SK-N-SH (cell line): ENCODE results near the gene ABCB10. TPM values are rescaled to one million over a fixed set of nuclear protein-coding genes. Genes with fewer than 3 reads are reported as not detected.

Experiments used
- CTCF ChIA-PET: fragments of 300-600, 350-600 bp; formaldehyde crosslinking; extraction: SDS; loops from one replicate; lab custom pipeline; 2021; lab: Yijun Ruan, JAX
- POLR2A ChIA-PET: fragments of 350-600 bp; sonication (Branson Sonifier 250); formaldehyde crosslinking; extraction: SDS; loops from one replicate; lab custom pipeline; 2020; ENCODE audit warnings: antibody characterized with exemption, inconsistent platforms; lab: Yijun Ruan, JAX
- DNase-seq: peaks from one replicate; pipeline ENCODE4 v3.0.0; 2012
- H2AFZ ChIP-seq: fragments of 200-600 bp; sonication (generic); 2 replicates; pipeline ENCODE4 v1.8.1; 2016; ENCODE audit warnings: antibody characterized with exemption, mild to moderate bottlenecking, low read depth
- H3F3A ChIP-seq: fragments of 200-600 bp; sonication (generic); replicated peaks from 2 replicates; pipeline ENCODE3; 2016; ENCODE audit warnings: antibody characterized with exemption, mild to moderate bottlenecking; ENCODE audit not compliant: insufficient read depth
- H3K27ac ChIP-seq, 2 experiments: fragments of 200-500 bp in 1 of 2; fragments of 200-600 bp in 1 of 2; sonication (Bioruptor generic) in 1 of 2; sonication (generic), shearing (Covaris generic) in 1 of 2; 2 replicates each; pipeline versions ENCODE4 v1.5.1 to v1.6.1; 2014 to 2016; ENCODE audit warnings: low read depth in 2 of 2, inconsistent platforms in 1 of 2, low read length in 1 of 2, mild to moderate bottlenecking in 1 of 2, mixed read lengths in 1 of 2
- H3K27me3 ChIP-seq: fragments of 200-600 bp; sonication (generic), shearing (Covaris generic); 2 replicates; pipeline ENCODE4 v1.6.1; 2016; ENCODE audit warnings: mixed run types; ENCODE audit not compliant: insufficient read depth
- H3K36me3 ChIP-seq, 2 experiments: fragments of 200-500 bp in 1 of 2; fragments of 200-600 bp in 1 of 2; sonication (Bioruptor generic) in 1 of 2; sonication (generic) in 1 of 2; replicated peaks in 1 of 2; 2 replicates each; pipeline versions ENCODE3 to v1.5.1; 2014 to 2016; ENCODE audit warnings: low read length in 1 of 2, mild to moderate bottlenecking in 1 of 2; ENCODE audit not compliant: insufficient read depth in 2 of 2, control insufficient read depth in 1 of 2
- H3K4me1 ChIP-seq, 2 experiments: fragments of 200-500 bp in 1 of 2; fragments of 200-600 bp in 1 of 2; sonication (Bioruptor generic) in 1 of 2; sonication (generic), shearing (Covaris generic) in 1 of 2; 2 replicates each; pipeline versions ENCODE4 v1.5.1 to v1.6.1; 2014 to 2016; ENCODE audit warnings: low read depth in 1 of 2, low read length in 1 of 2, mixed run types in 1 of 2; ENCODE audit not compliant: insufficient read depth in 2 of 2, control insufficient read depth in 1 of 2
- H3K4me2 ChIP-seq: fragments of 200-600 bp; sonication (generic), shearing (Covaris generic); 2 replicates; pipeline ENCODE4 v1.6.1; 2017; ENCODE audit warnings: mixed run types
- H3K4me3 ChIP-seq, 2 experiments: fragments of 200-500 bp in 1 of 2; fragments of 200-600 bp in 1 of 2; sonication (Bioruptor generic) in 1 of 2; sonication (generic), shearing (Covaris generic) in 1 of 2; 2 replicates each; pipeline versions ENCODE4 v1.5.1 to v1.8.1; 2014 to 2016; ENCODE audit warnings: low read depth in 2 of 2, inconsistent platforms in 1 of 2, low read length in 1 of 2, mild to moderate bottlenecking in 1 of 2, mixed read lengths in 1 of 2, moderate library complexity in 1 of 2
- H3K79me2 ChIP-seq: fragments of 200-600 bp; sonication (generic); 2 replicates; pipeline ENCODE4 v1.8.1; 2017; ENCODE audit warnings: mild to moderate bottlenecking; ENCODE audit not compliant: insufficient read depth
- H3K9ac ChIP-seq: fragments of 200-600 bp; sonication (generic); 2 replicates; pipeline ENCODE4 v1.6.1; 2017; ENCODE audit warnings: mixed run types
- H3K9me2 ChIP-seq: fragments of 200-600 bp; sonication (generic); 2 replicates; pipeline ENCODE4 v1.6.1; 2017; ENCODE audit warnings: mixed run types
- H3K9me3 ChIP-seq: fragments of 200-600 bp; sonication (generic); 2 replicates; pipeline ENCODE4 v1.6.1; 2017; ENCODE audit warnings: mixed run types, mild to moderate bottlenecking, moderate library complexity
- H4K20me1 ChIP-seq: fragments of 200-600 bp; sonication (generic); 2 replicates; pipeline ENCODE4 v1.6.1; 2017; ENCODE audit warnings: mild to moderate bottlenecking, mixed run types; ENCODE audit not compliant: insufficient read depth
- CTCF ChIP-seq: fragments of 200-600 bp; sonication (generic); IDR thresholded peaks from 2 replicates; pipeline ENCODE4 v1.6.1; 2017; ENCODE audit warnings: antibody characterized with exemption, mild to moderate bottlenecking, moderate library complexity
- EP300 ChIP-seq, 2 experiments: IDR thresholded peaks; 2 replicates each; pipeline versions ENCODE4 v1.4.0 to v1.6.1; 2012; ENCODE audit warnings: borderline replicate concordance in 1 of 2, low read depth in 1 of 2, low read length in 1 of 2
- FOXJ3 ChIP-seq: sonication (generic); formaldehyde crosslinking; IDR thresholded peaks from 2 replicates; pipeline ENCODE4 v1.5.1; 2020; ENCODE audit warnings: mild to moderate bottlenecking, missing genetic modification reagents
- GABPA ChIP-seq: IDR thresholded peaks from 2 replicates; pipeline ENCODE4 v1.4.0; 2012; ENCODE audit warnings: low read depth, mild to moderate bottlenecking
- GATA2 ChIP-seq: sonication (generic); formaldehyde crosslinking; IDR thresholded peaks from 2 replicates; pipeline ENCODE4 v1.5.0; 2020; ENCODE audit warnings: mild to moderate bottlenecking, missing genetic modification reagents
- JUND ChIP-seq: IDR thresholded peaks from 2 replicates; pipeline ENCODE4 v1.4.0; 2012
- MAX ChIP-seq: IDR thresholded peaks from 2 replicates; pipeline ENCODE4 v1.4.0; 2012; ENCODE audit warnings: low read depth
- MXI1 ChIP-seq: IDR thresholded peaks from 2 replicates; pipeline ENCODE4 v1.6.1; 2012; ENCODE audit warnings: mild to moderate bottlenecking, low read depth, low read length, improper control_type of control experiment
- POLR2AphosphoS5 ChIP-seq: IDR thresholded peaks from 2 replicates; pipeline ENCODE4 v1.6.1; 2012; ENCODE audit warnings: low read depth, low read length
- RAD21 ChIP-seq: IDR thresholded peaks from 2 replicates; pipeline ENCODE4 v1.6.1; 2012; ENCODE audit warnings: mild to moderate bottlenecking, low read length
- REST ChIP-seq: IDR thresholded peaks from 2 replicates; pipeline ENCODE4 v1.6.1; 2012; ENCODE audit warnings: mild to moderate bottlenecking, low read depth, low read length, moderate library complexity
- SIN3A ChIP-seq: IDR thresholded peaks from 2 replicates; pipeline ENCODE4 v1.6.1; 2012; ENCODE audit warnings: low read depth, mild to moderate bottlenecking, low read length, moderate library complexity, borderline replicate concordance
- SMC3 ChIP-seq: IDR thresholded peaks from 2 replicates; pipeline ENCODE4 v1.6.1; 2012; ENCODE audit warnings: low read depth, low read length, improper control_type of control experiment
- TAF1 ChIP-seq: IDR thresholded peaks from 2 replicates; pipeline ENCODE4 v1.6.1; 2012; ENCODE audit warnings: low read depth, mild to moderate bottlenecking, low read length, moderate library complexity, borderline replicate concordance
- YY1 ChIP-seq: IDR thresholded peaks from 2 replicates; pipeline ENCODE4 v1.4.0; 2012; ENCODE audit warnings: low read depth, mild to moderate bottlenecking
- WGBS: methylation state at CpG from one replicate; pipeline ENCODE4 v1.1.6; 2017; ENCODE audit warnings: low lambda C conversion rate; 5-methylcytosine and 5-hydroxymethylcytosine counted together
- polyA plus RNA-seq, 3 experiments: library from polyadenylated mRNA; depleted of rRNA; stranded (reverse); fragments of >200 nt; gene quantifications; 2 replicates each; pipeline ENCODE4 v1.2.3, GENCODE V29; 2012

The ABCB10 gene
- polyA plus RNA-seq, 1 of the 3 experiments (the other 2 are of a cell fraction), result 5.7 TPM

- Histone ChIP-seq H3K79me2 (peaks cover 53% of the 10 kb centered on the region), H3K4me3 (peak overlapping the region; percentile 80 to 94; a peak in 2 of 4 replicates), H3K9ac (peak overlapping the region; percentile 95; the same call in 1 of the 2 replicates), H3K9me3 (no peaks in the 10 kb centered on the region), H3K27ac (no peak overlapping the region), H2AFZ (no peak overlapping the region), H3F3A (no peaks in the 10 kb centered on the region), H4K20me1 (no peaks in the 10 kb centered on the region), H3K36me3 (peaks cover 17 to 25% of the 10 kb centered on the region in 2 experiments), H3K9me2 (no peaks in the 10 kb centered on the region), H3K27me3 (no peaks in the 10 kb centered on the region), H3K4me2 (peak overlapping the region; percentile 68), H3K4me1 (peaks cover 9 to 19% of the 10 kb centered on the region in 2 experiments; a peak in 3 of 4 replicates)
- ChIA-PET POLR2A (no interaction called here), CTCF (interaction anchor here (1.2 to 1.4 kb wide), 2 partner anchors 9 to 24 kb away, joined by 3 read pairs; no protein-coding TSS in a partner anchor)
- WGBS, result 74% methylated on average over 8 of the region's 8 CpGs
- no peak for DNase-seq
- TF ChIP-seq GABPA, result no peak
- no peak for TF ChIP-seq JUND
- TF ChIP-seq RAD21, result no peak
- no peak for TF ChIP-seq GATA2 (CRISPR knock-in tag)
- no peak for TF ChIP-seq REST
- no peak for TF ChIP-seq POLR2AphosphoS5
- TF ChIP-seq FOXJ3 (CRISPR knock-in tag), result no peak
These were observed 51.9 kb downstream of the ABCB10 start for GRCh38 chr1:229506633-229507032.

- Histone ChIP-seq H3K79me2 (no peaks in the 10 kb centered on the region), H3K4me1 (no peaks in the 10 kb centered on the region), H3K36me3 (peaks cover 53 to 72% of the 10 kb centered on the region in 2 experiments), H3K4me2 (no peak overlapping the region), H3K9me2 (no peaks in the 10 kb centered on the region), H3K4me3 (no peak overlapping the region), H3K27me3 (no peaks in the 10 kb centered on the region), H2AFZ (no peak overlapping the region), H3K27ac (no peak overlapping the region), H3F3A (no peaks in the 10 kb centered on the region), H4K20me1 (no peaks in the 10 kb centered on the region), H3K9ac (no peak overlapping the region), H3K9me3 (no peaks in the 10 kb centered on the region)
- DNase-seq, result no peak
- ChIA-PET POLR2A (interaction anchor here (1.8 kb wide), 1 partner anchor 11 kb away, joined by 5 read pairs; no protein-coding TSS in a partner anchor), CTCF (interaction anchor here (0.7 to 7.2 kb wide), 6 partner anchors 14 to 832 kb away, joined by 3 to 37 read pairs (median 4); no protein-coding TSS in a partner anchor)
- TF ChIP-seq MXI1, result no peak
- no peak for TF ChIP-seq SMC3
- no peak for TF ChIP-seq MAX
- TF ChIP-seq SIN3A, result no peak
- TF ChIP-seq FOXJ3 (CRISPR knock-in tag), result no peak
- TF ChIP-seq GATA2 (CRISPR knock-in tag), result no peak
- no peak for TF ChIP-seq EP300 (IDR thresholded peaks at IDR 0.05; ENCODE audit: borderline replicate concordance in 1 of 2, low read depth in 1 of 2, low read length in 1 of 2)
- TF ChIP-seq YY1, result no peak
- TF ChIP-seq CTCF, result no peak
- no peak for TF ChIP-seq TAF1
- TF ChIP-seq GABPA, result no peak
- WGBS, result 81% methylated on average over 2 of the region's 2 CpGs
These were observed 62.7 kb downstream of the ABCB10 start for GRCh38 chr1:229495782-229496181.
